GM12892 (cell line): Measurements from ENCODE around the gene GUCY2D.

Experiments used
- POLR2A ChIP-seq: IDR thresholded peaks from 2 replicates; pipeline ENCODE4 v1.6.1; 2011; ENCODE audit warnings: low read depth, low read length, control low read depth
- POLR2AphosphoS5 ChIP-seq: IDR thresholded peaks from 2 replicates; pipeline ENCODE4 v1.6.1; 2011; ENCODE audit warnings: low read depth, low read length, control low read depth
- TAF1 ChIP-seq: IDR thresholded peaks from 2 replicates; pipeline ENCODE4 v1.6.1; 2011; ENCODE audit warnings: low read depth, mild to moderate bottlenecking, control low read depth, low read length, borderline replicate concordance

GRCh38 chr17:8044819-8045810, 42.7 kb downstream of the GUCY2D start:
- TF ChIP-seq POLR2AphosphoS5 (no peak), POLR2A (no peak), TAF1 (no peak)
